HepG2 (cell line): ENCODE measurements around the gene PAXIP1. TPM values are rescaled to one million over a fixed set of nuclear protein-coding genes. Genes with fewer than 3 reads are reported as not detected.

ENCODE experiments used
- LCORL ChIP-seq, 2 experiments: fragments of 450-650 bp in 1 of 2; sonication (generic) in 1 of 2; formaldehyde crosslinking in 1 of 2; IDR thresholded peaks; 2 replicates each; pipeline versions ENCODE4 v1.5.0 to v1.6.1; 2017 to 2020; ENCODE audit warnings: antibody characterized with exemption in 1 of 2, missing genetic modification reagents in 1 of 2
- MEIS1 ChIP-seq: sonication (generic); formaldehyde crosslinking; IDR thresholded peaks from 2 replicates; pipeline ENCODE4 v1.9.0; 2021; ENCODE audit warnings: mild to moderate bottlenecking, missing genetic modification reagents, moderate library complexity, borderline replicate concordance
- PAXIP1 ChIP-seq: sonication (generic); formaldehyde crosslinking; conservative IDR thresholded peaks from 2 replicates; pipeline ENCODE4 v1.4.0; 2020; ENCODE audit warnings: mild to moderate bottlenecking, missing genetic modification reagents, moderate library complexity
- PHF20 ChIP-seq: sonication (generic); formaldehyde crosslinking; IDR thresholded peaks from 2 replicates; pipeline ENCODE4 v1.5.0; 2020; ENCODE audit warnings: mild to moderate bottlenecking, missing genetic modification reagents
- PHF8 ChIP-seq: sonication (generic); formaldehyde crosslinking; IDR thresholded peaks from 2 replicates; pipeline ENCODE4 v1.5.0; 2020; ENCODE audit warnings: missing genetic modification reagents
- SAP130 ChIP-seq: IDR thresholded peaks from 2 replicates; pipeline ENCODE4 v1.6.1; 2016; ENCODE audit warnings: low read depth
- SNAPC2 ChIP-seq: sonication (generic); formaldehyde crosslinking; IDR thresholded peaks from 2 replicates; pipeline ENCODE4 v1.8.1; 2022; ENCODE audit warnings: mild to moderate bottlenecking, missing genetic modification reagents
- TBX2 ChIP-seq: sonication (generic); formaldehyde crosslinking; IDR thresholded peaks from 2 replicates; pipeline ENCODE4 v1.5.0; 2020; ENCODE audit warnings: missing genetic modification reagents, mild to moderate bottlenecking, borderline replicate concordance
- THAP11 ChIP-seq: IDR thresholded peaks from 2 replicates; pipeline ENCODE4 v1.6.1; 2016; ENCODE audit warnings: missing biosample characterization, missing genetic modification reagents
- THYN1 ChIP-seq: sonication (generic); formaldehyde crosslinking; IDR thresholded peaks from 2 replicates; pipeline ENCODE4 v1.8.1; 2023; ENCODE audit warnings: low read depth, mild to moderate bottlenecking, moderate library complexity, missing genetic modification reagents, borderline replicate concordance
- ZNF18 ChIP-seq: sonication (generic); formaldehyde crosslinking; IDR thresholded peaks from 2 replicates; pipeline ENCODE4 v1.8.0; 2022; ENCODE audit warnings: mild to moderate bottlenecking, missing genetic modification reagents; ENCODE audit not compliant: insufficient replicate concordance
- ZNF253 ChIP-seq: sonication (generic); formaldehyde crosslinking; IDR thresholded peaks from 2 replicates; pipeline ENCODE4 v1.8.0; 2022; ENCODE audit warnings: mild to moderate bottlenecking, missing genetic modification reagents, borderline replicate concordance
- ZNF30 ChIP-seq: sonication (generic); formaldehyde crosslinking; IDR thresholded peaks from 2 replicates; pipeline ENCODE4 v1.5.0; 2020; ENCODE audit warnings: mild to moderate bottlenecking, missing genetic modification reagents
- ZNF878 ChIP-seq: sonication (generic); formaldehyde crosslinking; IDR thresholded peaks from 2 replicates; pipeline ENCODE4 v1.8.1; 2023; ENCODE audit warnings: mild to moderate bottlenecking, missing genetic modification reagents, moderate library complexity
- ZSCAN29 ChIP-seq: sonication (generic); formaldehyde crosslinking; conservative IDR thresholded peaks from 2 replicates; pipeline ENCODE4 v1.4.0; 2020; ENCODE audit warnings: mild to moderate bottlenecking, missing genetic modification reagents
- ZSCAN5A ChIP-seq: sonication (generic); formaldehyde crosslinking; IDR thresholded peaks from 2 replicates; pipeline ENCODE4 v1.8.0; 2022; ENCODE audit warnings: mild to moderate bottlenecking, missing genetic modification reagents, borderline replicate concordance
- polyA plus RNA-seq, 8 experiments: library from polyadenylated mRNA; depleted of rRNA in 3 of 8; stranded (reverse) in 7 of 8; unstranded in 1 of 8; fragments of >200 nt; fragmentation: Illumina TruSeq in 4 of 8; extraction: Trizol in 4 of 8; gene quantifications; 2 replicates each; pipeline versions ENCODE4 v1.2.1 to v1.2.3, GENCODE V29; 2011 to 2016; ENCODE audit warnings: low read depth in 4 of 8, missing spikeins in 1 of 8, mixed read lengths in 1 of 8; ENCODE audit not compliant: insufficient read depth in 1 of 8
- total RNA-seq, 5 experiments: library from RNA; depleted of rRNA; stranded (reverse); fragments of >200 nt; fragmentation: Illumina TruSeq; extraction: Trizol; gene quantifications; 2 replicates each; pipeline ENCODE4 v1.2.3, GENCODE V29; 2016; ENCODE audit warnings: low read depth in 1 of 5
- TF ChIP-seq, protein P1 (sequence below): IDR thresholded peaks from 2 replicates; pipeline ENCODE4 v1.6.1; 2016; ENCODE audit warnings: low read depth, borderline replicate concordance
- TF ChIP-seq, protein P2 (sequence below): IDR thresholded peaks from 2 replicates; pipeline ENCODE4 v1.6.1; 2012; ENCODE audit warnings: inconsistent platforms
- TF ChIP-seq, protein P3 (sequence below): sonication (generic); formaldehyde crosslinking; IDR thresholded peaks from 2 replicates; pipeline ENCODE4 v1.4.0; 2020; ENCODE audit warnings: missing genetic modification reagents

The PAXIP1 gene
- total and polyA plus RNA-seq, 2 of the 13 experiments (the other 11 are each of a cell fraction or from before 2014, with no cell fraction given) = 11.6 to 16.2 TPM

DNA sequence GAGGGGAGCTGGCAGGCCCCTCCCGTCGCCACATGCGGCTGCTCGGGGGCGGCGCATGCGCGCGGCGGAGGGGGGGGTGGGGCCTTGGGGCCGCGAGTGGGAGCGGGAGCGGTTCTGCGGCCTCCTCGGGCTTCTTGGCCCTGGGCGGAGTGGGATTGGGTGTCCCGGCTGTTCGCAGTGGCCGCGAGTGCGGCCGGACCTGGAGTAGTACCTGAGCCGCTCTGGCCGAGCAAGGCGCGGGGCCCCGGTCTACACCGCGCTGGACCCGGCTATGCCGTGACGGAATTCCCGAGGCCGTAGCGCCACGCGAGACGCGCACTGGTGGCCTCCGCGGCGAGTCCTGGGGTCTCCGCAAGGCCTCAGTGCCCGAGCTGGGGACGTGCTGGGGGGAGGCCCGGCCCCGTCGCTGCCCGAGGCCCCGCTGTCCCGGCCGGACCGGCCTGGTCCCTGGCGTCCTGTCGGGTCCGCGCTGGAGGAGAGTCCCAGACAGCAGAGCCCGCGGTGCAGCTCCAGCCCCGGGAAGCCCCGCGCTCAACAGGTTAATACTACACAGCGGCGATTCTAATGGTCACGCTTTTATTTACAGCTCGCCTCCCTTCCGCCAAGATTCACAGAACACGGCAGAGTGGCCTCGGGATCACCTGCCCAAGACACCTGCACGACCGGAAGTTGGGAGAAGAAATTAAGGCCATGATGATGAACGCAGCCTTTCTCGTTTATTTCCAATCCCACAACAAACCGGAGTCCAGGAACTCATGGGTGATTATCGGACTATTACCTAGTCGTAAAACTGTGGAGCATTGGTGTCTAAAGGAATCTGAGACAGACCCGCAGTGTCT, 671 bp upstream of the PAXIP1 start (continued):
- no peak; the same call in 1 of the 2 replicates for TF ChIP-seq ZNF878 (CRISPR knock-in tag)
- TF ChIP-seq ZNF30 (CRISPR knock-in tag) = 0 out of 2 replicates have a peak, but pooled peaks have one; percentile 69
- TF ChIP-seq ZSCAN5A (CRISPR knock-in tag) = no peak
- TF ChIP-seq, protein P1, sequence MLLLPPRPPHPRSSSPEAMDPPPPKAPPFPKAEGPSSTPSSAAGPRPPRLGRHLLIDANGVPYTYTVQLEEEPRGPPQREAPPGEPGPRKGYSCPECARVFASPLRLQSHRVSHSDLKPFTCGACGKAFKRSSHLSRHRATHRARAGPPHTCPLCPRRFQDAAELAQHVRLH (CRISPR knock-in tag) = peak; percentile 16; the same call in 1 of the 2 replicates
- TF ChIP-seq SAP130 (CRISPR knock-in tag) = peak; percentile 53
- TF ChIP-seq TBX2 (CRISPR knock-in tag) = peak; percentile 67
- TF ChIP-seq PHF20 (CRISPR knock-in tag) = peak; percentile 45; the same call in 1 of the 2 replicates
- TF ChIP-seq PAXIP1 = no peak; the same call in none of the 2 replicates
- TF ChIP-seq, protein P2, sequence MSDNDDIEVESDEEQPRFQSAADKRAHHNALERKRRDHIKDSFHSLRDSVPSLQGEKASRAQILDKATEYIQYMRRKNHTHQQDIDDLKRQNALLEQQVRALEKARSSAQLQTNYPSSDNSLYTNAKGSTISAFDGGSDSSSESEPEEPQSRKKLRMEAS = 0 out of 2 replicates have a peak, but pooled peaks have one; percentile 3
- TF ChIP-seq, protein P3, sequence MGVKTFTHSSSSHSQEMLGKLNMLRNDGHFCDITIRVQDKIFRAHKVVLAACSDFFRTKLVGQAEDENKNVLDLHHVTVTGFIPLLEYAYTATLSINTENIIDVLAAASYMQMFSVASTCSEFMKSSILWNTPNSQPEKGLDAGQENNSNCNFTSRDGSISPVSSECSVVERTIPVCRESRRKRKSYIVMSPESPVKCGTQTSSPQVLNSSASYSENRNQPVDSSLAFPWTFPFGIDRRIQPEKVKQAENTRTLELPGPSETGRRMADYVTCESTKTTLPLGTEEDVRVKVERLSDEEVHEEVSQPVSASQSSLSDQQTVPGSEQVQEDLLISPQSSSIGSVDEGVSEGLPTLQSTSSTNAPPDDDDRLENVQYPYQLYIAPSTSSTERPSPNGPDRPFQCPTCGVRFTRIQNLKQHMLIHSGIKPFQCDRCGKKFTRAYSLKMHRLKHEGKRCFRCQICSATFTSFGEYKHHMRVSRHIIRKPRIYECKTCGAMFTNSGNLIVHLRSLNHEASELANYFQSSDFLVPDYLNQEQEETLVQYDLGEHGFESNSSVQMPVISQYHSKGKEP = no peak
- TF ChIP-seq ZNF253 = no peak
- peak; percentile 37; the same call in 1 of the 2 replicates for TF ChIP-seq LCORL (IDR thresholded peaks at IDR 0.05)
- no peak for TF ChIP-seq LCORL (CRISPR knock-in tag; IDR thresholded peaks at IDR 0.05)
- TF ChIP-seq SNAPC2 (CRISPR knock-in tag) = 0 out of 2 replicates have a peak, but pooled peaks have one; percentile 65
- TF ChIP-seq MEIS1 (CRISPR knock-in tag) = peak; percentile 87; the same call in 1 of the 2 replicates
- peak; percentile 83; the same call in 1 of the 2 replicates for TF ChIP-seq ZSCAN29
- peak; percentile 77 for TF ChIP-seq ZNF18 (CRISPR knock-in tag)
- TF ChIP-seq THAP11 (CRISPR knock-in tag) = no peak; the same call in 1 of the 2 replicates
- no peak for TF ChIP-seq THYN1 (CRISPR knock-in tag)
- peak; percentile 94 for TF ChIP-seq PHF8
